ENCODE measurements around the gene ATN1.
A peak's percentile ranks its signal among the peaks of the same experiment; 100 is the strongest.

ATN1 gene

GRCh38 chr12:6946033-6946919 lies 18.5 kb downstream of the ATN1 start:
- DNase-seq = peak in 1 of 2 donors; percentile 52

DNA sequence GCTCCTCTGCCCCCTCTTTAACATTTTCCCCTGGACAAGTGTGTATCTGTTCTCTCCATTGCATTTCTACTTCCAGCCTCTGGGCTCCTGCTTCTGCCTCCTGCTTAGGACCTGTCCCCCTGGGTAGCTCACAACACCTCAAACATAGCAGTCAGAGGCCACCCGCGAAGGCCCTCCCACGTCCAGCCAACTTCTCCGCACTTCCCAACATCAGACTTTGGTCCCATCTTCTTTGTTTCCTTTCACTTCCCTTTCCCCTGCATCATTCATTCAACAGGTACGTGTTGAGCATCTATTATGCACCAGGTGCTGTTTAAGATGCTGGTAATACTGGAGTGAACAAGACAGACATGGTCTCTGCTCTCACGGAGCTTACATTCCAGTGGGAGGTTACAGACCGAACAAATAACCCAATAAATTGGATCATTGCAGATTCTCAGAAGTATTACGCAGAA lies 19.2 kb downstream of the ATN1 start:
- no peak for DNase-seq

DNA sequence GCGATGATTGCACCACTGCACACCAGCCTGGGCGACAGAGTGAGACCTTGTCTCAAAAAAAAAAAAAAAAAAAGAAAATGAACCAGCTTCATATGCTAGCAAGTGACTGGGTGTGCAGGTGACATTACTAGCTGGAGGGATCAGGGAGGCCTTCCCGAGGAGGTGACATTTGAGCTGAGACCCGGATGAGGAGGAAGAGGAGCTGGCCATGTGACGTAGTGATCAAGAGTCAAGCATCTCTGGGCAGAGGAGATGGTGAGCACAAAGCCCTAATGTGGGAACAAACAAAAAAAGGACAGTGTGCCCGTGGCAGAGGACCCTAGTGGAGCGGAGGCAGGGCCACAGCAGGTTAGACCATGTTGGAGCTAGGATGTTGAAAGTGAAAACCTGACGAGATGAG lies 19.9 kb downstream of the ATN1 start:
- no peak for DNase-seq

GRCh38 chr12:6948873-6949594 lies 21.3 kb downstream of the ATN1 start:
- DNase-seq = peak in 1 of 2 donors; percentile 36

- peak in 1 of 2 donors; percentile 27 for DNase-seq
Measured at GRCh38 chr12:6950401-6950801, 22.6 kb downstream of the ATN1 start.

- peak; percentile 59 to 78 for DNase-seq
Measured at GRCh38 chr12:6950811-6951540, 23.2 kb downstream of the ATN1 start, which contains the start of gene PTPN6. PTPN6 (plus strand) TSS chr12:6951356; CDS start chr12:6951513, 157 bp downstream.

- DNase-seq = no peak
Measured at GRCh38 chr12:6951551-6952120, 23.9 kb downstream of the ATN1 start.

DNA sequence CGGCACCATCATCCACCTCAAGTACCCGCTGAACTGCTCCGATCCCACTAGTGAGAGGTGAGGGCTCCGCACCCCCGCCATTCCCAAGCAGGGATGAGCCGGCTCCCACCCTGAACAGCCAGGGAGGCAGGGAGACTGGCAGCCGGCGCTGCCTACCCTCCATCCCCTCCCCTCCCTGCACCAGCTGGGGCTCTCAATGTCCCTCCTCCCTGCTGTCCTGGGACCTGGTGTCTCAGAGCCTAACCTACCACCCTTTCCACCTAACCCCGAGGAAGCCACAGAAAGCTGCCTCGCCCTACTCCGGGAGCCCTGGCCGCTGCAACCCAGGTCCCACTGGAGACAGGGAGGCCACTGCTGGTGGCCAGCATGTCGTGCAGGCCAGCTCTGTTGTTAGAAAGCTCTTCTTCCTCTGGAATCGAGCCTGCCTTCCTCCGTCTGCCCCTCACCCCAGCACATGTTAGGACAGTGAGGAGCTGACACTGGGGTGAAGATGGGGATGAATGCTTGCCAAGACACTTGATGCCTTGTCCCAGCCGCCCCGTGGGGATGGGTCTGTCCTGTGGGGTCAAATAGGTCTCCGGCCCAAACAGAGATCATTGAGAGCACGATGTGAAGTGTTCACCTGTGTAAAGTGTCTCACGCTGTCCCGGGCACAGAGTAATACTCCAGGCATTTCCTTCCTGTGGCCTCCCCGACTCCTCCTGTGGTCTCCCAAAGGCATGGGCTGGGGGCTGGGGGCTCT lies 24.5 kb downstream of the ATN1 start:
- DNase-seq = peak in 1 of 2 donors; percentile 47

DNA sequence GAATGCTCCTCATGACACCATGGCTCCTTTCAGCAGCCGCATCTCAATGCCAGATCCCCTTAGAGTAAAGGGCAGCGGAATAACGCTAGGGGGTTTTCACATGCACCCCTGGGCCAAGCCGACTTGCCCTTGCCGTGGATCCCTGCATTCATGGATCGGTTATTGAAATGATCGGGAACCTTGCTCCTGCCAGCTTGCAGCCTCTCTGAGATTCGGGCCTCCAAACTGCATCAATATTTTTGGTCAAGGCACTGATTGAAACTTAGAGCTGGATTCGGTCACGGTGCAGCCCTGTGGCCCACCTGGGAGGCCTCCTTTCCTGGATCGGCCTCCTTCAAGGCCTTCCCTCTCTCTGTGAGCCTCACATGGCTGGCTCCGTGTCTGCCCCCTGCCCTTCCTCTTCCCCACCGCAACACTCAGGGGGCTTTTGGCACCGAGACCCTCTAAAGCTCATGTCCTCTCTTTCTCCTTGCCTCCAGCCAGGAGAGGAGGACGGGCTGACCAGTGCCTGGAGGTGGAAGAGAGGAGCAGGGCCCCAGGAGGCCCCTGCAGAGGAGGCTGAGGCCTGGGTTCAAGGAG lies 25.2 kb downstream of the ATN1 start:
- no peak for DNase-seq

DNA sequence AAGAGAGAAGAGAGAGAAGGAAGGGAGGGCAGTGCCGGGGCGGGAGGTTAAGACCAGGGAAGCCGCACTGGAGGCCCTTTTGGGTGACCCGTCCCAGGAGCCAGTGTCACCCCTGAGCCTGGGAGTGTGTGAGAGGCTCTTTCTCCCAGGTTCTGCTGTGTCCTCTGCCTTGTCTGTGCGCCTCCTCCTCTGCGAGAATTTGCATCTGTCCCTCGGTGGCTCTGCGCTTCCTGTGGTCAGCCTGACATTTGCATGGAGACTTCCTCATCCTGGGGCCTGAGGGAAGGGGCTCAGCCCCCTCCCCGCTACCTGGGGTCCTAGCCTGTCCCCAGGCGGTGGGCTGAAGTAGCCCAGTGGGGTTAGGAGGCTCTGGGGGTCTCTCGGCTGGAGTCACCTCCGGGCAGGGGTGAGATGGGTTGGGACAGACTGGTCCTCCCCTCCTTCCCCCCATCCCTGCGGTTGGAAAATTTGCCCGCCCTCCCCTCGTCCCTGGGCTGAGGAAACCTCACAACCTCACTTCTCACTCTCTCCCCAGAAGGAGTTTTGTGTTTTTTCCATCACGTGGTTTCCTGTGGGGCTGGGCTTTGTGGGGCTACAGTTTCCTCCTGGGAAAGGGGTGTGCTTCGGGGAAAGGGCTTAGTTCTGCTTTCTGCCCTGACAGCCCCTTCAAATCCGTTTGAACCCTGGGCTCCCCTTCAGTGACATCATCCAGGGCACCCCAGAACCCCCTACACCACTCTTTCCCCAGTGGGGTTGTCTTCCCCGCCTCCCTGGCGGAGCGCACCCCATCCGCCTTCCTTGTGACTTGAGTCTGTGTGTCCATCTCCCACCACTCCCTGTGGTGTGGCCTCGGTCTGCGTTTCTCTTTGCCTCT lies 25.9 kb downstream of the ATN1 start:
- DNase-seq = peak; percentile 81 to 85

DNA sequence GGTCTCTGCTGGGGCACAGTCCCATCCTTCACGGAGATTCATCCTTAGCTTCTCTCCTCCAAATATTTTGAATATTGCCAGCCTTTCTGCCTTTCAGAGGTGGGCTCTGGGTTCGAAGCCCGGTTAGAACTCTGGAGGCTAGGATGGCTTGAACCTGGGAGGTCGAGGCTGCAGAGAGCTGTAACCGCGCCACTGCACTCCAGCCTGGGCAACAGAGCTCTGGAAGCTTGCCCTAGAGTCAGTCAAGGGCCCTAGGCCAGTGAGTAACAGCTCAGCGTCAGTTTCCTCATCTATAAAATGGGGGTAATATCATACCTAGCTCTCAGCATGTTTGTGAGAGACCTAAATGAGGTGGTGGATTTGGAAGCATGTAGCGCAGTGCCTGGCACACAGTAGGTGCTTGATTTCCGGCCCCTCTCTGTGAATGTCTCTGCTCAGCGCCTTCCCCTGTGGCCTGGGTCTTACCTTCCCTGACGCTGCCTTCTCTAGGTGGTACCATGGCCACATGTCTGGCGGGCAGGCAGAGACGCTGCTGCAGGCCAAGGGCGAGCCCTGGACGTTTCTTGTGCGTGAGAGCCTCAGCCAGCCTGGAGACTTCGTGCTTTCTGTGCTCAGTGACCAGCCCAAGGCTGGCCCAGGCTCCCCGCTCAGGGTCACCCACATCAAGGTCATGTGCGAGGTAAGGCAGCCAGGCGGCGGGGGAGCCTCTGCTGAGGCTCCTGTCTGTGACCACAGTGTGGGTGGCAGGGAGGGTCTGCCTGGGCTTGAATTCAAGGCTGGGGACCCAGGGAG lies 26.8 kb downstream of the ATN1 start:
- DNase-seq = peak in 1 of 2 donors; percentile 26

- no peak for DNase-seq
Measured at GRCh38 chr12:6955108-6956020, 27.6 kb downstream of the ATN1 start.

GRCh38 chr12:6956021-6956727 lies 28.4 kb downstream of the ATN1 start:
- DNase-seq = peak in 1 of 2 donors; percentile 35

GRCh38 chr12:6957151-6957701 lies 29.5 kb downstream of the ATN1 start:
- DNase-seq = no peak

GRCh38 chr12:6957741-6958608 lies 30.2 kb downstream of the ATN1 start:
- DNase-seq = peak in 1 of 2 donors; percentile 32

GRCh38 chr12:6958609-6959057 lies 30.9 kb downstream of the ATN1 start:
- peak in 1 of 2 donors; percentile 26 for DNase-seq
